Esophagus squamous epithelium (tissue), 5 donors: Measurements from ENCODE around the gene SPON1. TPM values are rescaled to one million over a fixed set of nuclear protein-coding genes. Genes with fewer than 3 reads are reported as not detected.
"Not testable (repeated sequence)": the region's sequence is repeated elsewhere in the genome, so short reads cannot be mapped to it uniquely, and the experiment has no call there.

Experiments used
- DNase-seq: peaks from one replicate; lab custom pipeline; 2025; lab: John Stamatoyannopoulos, UW
- H3K27ac ChIP-seq, 4 donors: fragments of 200-600 bp; sonication (generic); one replicate each; pipeline ENCODE4 v1.5.1; 2016 to 2019; ENCODE audit warnings: mild to moderate bottlenecking in 1 of 4
- H3K27me3 ChIP-seq, 4 donors: fragments of 200-600 bp; sonication (generic); 1 replicate in 3 of 4; 2 replicates in 1 of 4; pipeline versions ENCODE4 v1.5.1 to v1.6.0; 2017 to 2021; ENCODE audit warnings: antibody characterized with exemption in 1 of 4
- H3K36me3 ChIP-seq, 3 donors: fragments of 200-600 bp; sonication (generic); one replicate each; pipeline ENCODE4 v1.5.1; 2016 to 2019
- H3K4me1 ChIP-seq, 3 donors: fragments of 200-600 bp; sonication (generic); one replicate each; pipeline ENCODE4 v1.5.1; 2017 to 2019
- H3K4me3 ChIP-seq, 4 donors: fragments of 200-600 bp; sonication (generic); 1 replicate in 3 of 4; 2 replicates in 1 of 4; pipeline ENCODE4 v1.5.1; 2016 to 2019; ENCODE audit warnings: mild to moderate bottlenecking in 2 of 4, moderate library complexity in 1 of 4
- H3K9me3 ChIP-seq, 3 donors: fragments of 200-600 bp; sonication (generic); one replicate each; pipeline ENCODE4 v1.5.1; 2016 to 2019
- CTCF ChIP-seq, 6 experiments: fragments of 450-650 bp in 4 of 6; fragments of 200-600 bp in 2 of 6; sonication (generic) in 2 of 6; IDR thresholded peaks; one replicate each; pipeline ENCODE4 v1.5.1; 2016 to 2019; ENCODE audit warnings: antibody characterized with exemption in 6 of 6, mild to moderate bottlenecking in 4 of 6, moderate library complexity in 4 of 6
- POLR2A ChIP-seq, 4 donors: fragments of 450-650 bp; IDR thresholded peaks; one replicate each; pipeline ENCODE4 v1.6.1; 2017; ENCODE audit warnings: antibody characterized with exemption in 4 of 4, mild to moderate bottlenecking in 4 of 4, moderate library complexity in 3 of 4
- WGBS, 2 donors: methylation state at CpG; one replicate each; pipeline ENCODE4 v1.1.5; 2018; 5-methylcytosine and 5-hydroxymethylcytosine counted together
- intact Hi-C: fragments of 100-400 bp; cut with DNase I; formaldehyde crosslinking; loops from one replicate; pipeline ENCODE4 v1.15.0; 2022
- total RNA-seq, 4 donors: library from RNA; depleted of rRNA; stranded (reverse); fragments of >200 nt; gene quantifications; one replicate each; pipeline ENCODE4 v1.1.0, GENCODE V29; 2016
- donor health status: DM: yes; HTN: yes; CAD: no.

Gene SPON1
- total RNA-seq, 4 donors from 2014 or later = 1.6 to 44.4 (median 6.5) TPM

GRCh38 chr11:14075118-14076078, 112.9 kb downstream of the SPON1 start:
- intact Hi-C loops = no loop called here
- TF ChIP-seq CTCF (IDR thresholded peaks at IDR 0.05) (no peak), POLR2A (IDR thresholded peaks at IDR 0.05) (no peak)
- no peak overlapping the region for H3K27ac ChIP-seq

GRCh38 chr11:14079011-14079410, 116.5 kb downstream of the SPON1 start:
- Histone ChIP-seq H3K9me3 (no peaks in the 10 kb centered on the region), H3K36me3 (no peaks in the 10 kb centered on the region), H3K4me3 (no peak overlapping the region), H3K27me3 (no peaks in the 10 kb centered on the region), H3K4me1 (peaks cover 0 to 19% (median 0%) of the 10 kb centered on the region in 3 donors), H3K27ac (no peak overlapping the region)
- WGBS, 2 donors = 42 to 44% methylated on average over 4 of the region's 4 CpGs
- intact Hi-C loops = no loop called here
- no peak for TF ChIP-seq CTCF (IDR thresholded peaks at IDR 0.05)
- TF ChIP-seq POLR2A (IDR thresholded peaks at IDR 0.05) = no peak
- no peak for DNase-seq

More at GRCh38 chr11:14075118-14076078, 112.9 kb downstream of the SPON1 start:
- Histone ChIP-seq H3K4me3 (no peak overlapping the region), H3K27me3 (no peaks in the 10 kb centered on the region), H3K4me1 (peaks cover 0 to 13% (median 0%) of the 10 kb centered on the region in 3 donors), H3K36me3 (no peaks in the 10 kb centered on the region), H3K9me3 (no peaks in the 10 kb centered on the region)
- no peak for DNase-seq
- 82 to 91% methylated on average over 10 of the region's 10 CpGs for WGBS, 2 donors

- DNase-seq = no peak
- intact Hi-C loops = no loop called here
- no peak overlapping the region for H3K27ac ChIP-seq
- TF ChIP-seq CTCF (IDR thresholded peaks at IDR 0.05) = no peak
- H3K9me3 ChIP-seq = no peaks in the 10 kb centered on the region
- no peaks in the 10 kb centered on the region for H3K27me3 ChIP-seq
- H3K36me3 ChIP-seq = no peaks in the 10 kb centered on the region
- WGBS, 2 donors = 31 to 56% methylated on average over 4 of the region's 4 CpGs
- H3K4me3 ChIP-seq = no peak overlapping the region
- peaks cover 0 to 19% (median 0%) of the 10 kb centered on the region in 3 donors for H3K4me1 ChIP-seq
These were observed 117.3 kb downstream of the SPON1 start for GRCh38 chr11:14079797-14080196.

- Histone ChIP-seq H3K36me3 (no peaks in the 10 kb centered on the region), H3K27ac (peak overlapping the region in 3 of 4 donors; percentile 7 to 55 (median 34)), H3K9me3 (no peaks in the 10 kb centered on the region), H3K4me3 (no peak overlapping the region), H3K4me1 (peaks cover 0 to 19% (median 0%) of the 10 kb centered on the region in 3 donors), H3K27me3 (no peaks in the 10 kb centered on the region)
- intact Hi-C loops = no loop called here
- 47 to 68% methylated on average over 6 of the region's 6 CpGs for WGBS, 2 donors
- no peak for DNase-seq
- no peak for TF ChIP-seq POLR2A (IDR thresholded peaks at IDR 0.05)
- no peak for TF ChIP-seq CTCF (IDR thresholded peaks at IDR 0.05)
These were observed 119.2 kb downstream of the SPON1 start for GRCh38 chr11:14081581-14082231.

- Histone ChIP-seq H3K27me3 (no peaks in the 10 kb centered on the region), H3K27ac (peak overlapping the region in 3 of 4 donors; percentile 18 to 55 (median 27)), H3K4me1 (peaks cover 0 to 19% (median 0%) of the 10 kb centered on the region in 3 donors), H3K36me3 (no peaks in the 10 kb centered on the region), H3K9me3 (no peaks in the 10 kb centered on the region), H3K4me3 (no peak overlapping the region)
- no peak for TF ChIP-seq POLR2A (IDR thresholded peaks at IDR 0.05)
- no peak for TF ChIP-seq CTCF (IDR thresholded peaks at IDR 0.05)
- DNase-seq = no peak
- WGBS, 2 donors = 43 to 49% methylated on average over 5 of the region's 5 CpGs
- intact Hi-C loops = no loop called here
These were observed 119.8 kb downstream of the SPON1 start for GRCh38 chr11:14082338-14082737.

GRCh38 chr11:14088861-14089260, 126.3 kb downstream of the SPON1 start:
- H3K4me1 ChIP-seq, H3K4me3 ChIP-seq, H3K27ac ChIP-seq, intact Hi-C loops, H3K9me3 ChIP-seq, DNase-seq, H3K27me3 ChIP-seq, H3K36me3 ChIP-seq: not testable (repeated sequence)
- WGBS, 2 donors = 60 to 64% methylated on average over 2 of the region's 2 CpGs
